GM21390 (cell line): ENCODE measurements around the gene TAF11L5.
"Not testable (repeated sequence)": the region's sequence is repeated elsewhere in the genome, so short reads cannot be mapped to it uniquely, and the experiment has no call there.

Experiments
- ATAC-seq: cut with Tn5 transposase; IDR thresholded peaks from one replicate; pipeline ENCODE4 v1.9.1; 2021; ENCODE audit not compliant: unreplicated experiment

TAF11L5 gene

GRCh38 chr5:17524935-17525334 lies at the start of gene TAF11L5:
TSS of gene TAF11L5 (plus strand) at chr5:17525235.
- ATAC-seq, result not testable (repeated sequence)

GRCh38 chr5:17477043-17477442 lies 48.0 kb upstream of the TAF11L5 start:
- ATAC-seq, result no peak

- no peak for ATAC-seq
These were observed 47.3 kb upstream of the TAF11L5 start for GRCh38 chr5:17477573-17478265.

GRCh38 chr5:17481378-17481777 lies 43.7 kb upstream of the TAF11L5 start:
- no peak for ATAC-seq

- ATAC-seq, result no peak
These were observed 42.2 kb upstream of the TAF11L5 start for GRCh38 chr5:17482790-17483189.

- not testable (repeated sequence) for ATAC-seq
These were observed 38.4 kb upstream of the TAF11L5 start for GRCh38 chr5:17486464-17487173.

- ATAC-seq, result no peak
These were observed 37.9 kb upstream of the TAF11L5 start for GRCh38 chr5:17487174-17487512.

GRCh38 chr5:17491257-17491656 lies 33.8 kb upstream of the TAF11L5 start:
- ATAC-seq, result not testable (repeated sequence)

- ATAC-seq, result no peak
These were observed 32.3 kb upstream of the TAF11L5 start for GRCh38 chr5:17492770-17493169.

GRCh38 chr5:17497446-17497845 lies 27.6 kb upstream of the TAF11L5 start:
- ATAC-seq, result no peak

- ATAC-seq, result not testable (repeated sequence)
These were observed 27.1 kb upstream of the TAF11L5 start, which contains the start of gene TAF11L2 for GRCh38 chr5:17497931-17498330. TSS of gene TAF11L2 (plus strand) at chr5:17498231.

GRCh38 chr5:17511775-17512325 lies 13.2 kb upstream of the TAF11L5 start:
- ATAC-seq, result no peak

GRCh38 chr5:17517526-17517925 lies 7.5 kb upstream of the TAF11L5 start:
- not testable (repeated sequence) for ATAC-seq

- ATAC-seq, result not testable (repeated sequence)
These were observed 7.0 kb upstream of the TAF11L5 start, which contains the start of gene TAF11L3 for GRCh38 chr5:17518067-17518466. TSS of gene TAF11L3 (plus strand) at chr5:17518367.

- ATAC-seq, result not testable (repeated sequence)
These were observed 5.5 kb upstream of the TAF11L5 start for GRCh38 chr5:17519508-17519907.

GRCh38 chr5:17521501-17521900 lies 3.5 kb upstream of the TAF11L5 start, which contains the start of gene TAF11L4:
TSS of gene TAF11L4 (plus strand) at chr5:17521801.
- ATAC-seq, result not testable (repeated sequence)

GRCh38 chr5:17526504-17526903 lies 1.5 kb downstream of the TAF11L5 start:
- not testable (repeated sequence) for ATAC-seq

- not testable (repeated sequence) for ATAC-seq
These were observed 3.3 kb downstream of the TAF11L5 start, which contains the start of gene TAF11L6 for GRCh38 chr5:17528369-17528768. TSS of gene TAF11L6 (plus strand) at chr5:17528669.
